ENCODE measurements around the gene DYDC2.
A peak's percentile ranks its signal among the peaks of the same experiment; 100 is the strongest.

Gene DYDC2

GRCh38 chr10:80372675-80373074 lies 16.1 kb downstream of the DYDC2 start:
- no peak for DNase-seq

GRCh38 chr10:80373502-80373901 lies 16.9 kb downstream of the DYDC2 start:
- DNase-seq: no peak

- no peak for DNase-seq
Observed at GRCh38 chr10:80379701-80380100, 23.1 kb downstream of the DYDC2 start.

GRCh38 chr10:80380185-80380584 lies 23.6 kb downstream of the DYDC2 start:
- no peak for DNase-seq

- DNase-seq: no peak
Observed at GRCh38 chr10:80382989-80383388, 26.4 kb downstream of the DYDC2 start.

GRCh38 chr10:80390740-80391139 lies 34.2 kb downstream of the DYDC2 start:
- DNase-seq: no peak

- no peak for DNase-seq
Observed at GRCh38 chr10:80392250-80392649, 35.7 kb downstream of the DYDC2 start.

- DNase-seq: no peak
Observed at GRCh38 chr10:80394358-80394916, 37.9 kb downstream of the DYDC2 start.

- no peak for DNase-seq
Observed at GRCh38 chr10:80397014-80397413, 40.4 kb downstream of the DYDC2 start.

- no peak for DNase-seq
Observed at GRCh38 chr10:80400136-80400804, 43.7 kb downstream of the DYDC2 start.

- DNase-seq: no peak
Observed at GRCh38 chr10:80405035-80405434, 48.5 kb downstream of the DYDC2 start.

- DNase-seq: peak in 1 of 2 experiments; percentile 16
Observed at GRCh38 chr10:80405626-80406025, 49.0 kb downstream of the DYDC2 start.

- no peak for DNase-seq
Observed at GRCh38 chr10:80406204-80406603, 49.6 kb downstream of the DYDC2 start.

- DNase-seq: peak in 1 of 2 experiments; percentile 9
Observed at GRCh38 chr10:80407812-80408241, 51.2 kb downstream of the DYDC2 start.

GRCh38 chr10:80408242-80409101 lies 51.9 kb downstream of the DYDC2 start, which contains the start of gene PRXL2A:
TSS of gene PRXL2A (plus strand) at chr10:80408551. CDS start at chr10:80420468, 11,917 bp downstream.
- peak; percentile 26 to 29 for DNase-seq

GRCh38 chr10:80409121-80409520 lies 52.5 kb downstream of the DYDC2 start:
- no peak for DNase-seq

GRCh38 chr10:80410122-80410521 lies 53.5 kb downstream of the DYDC2 start:
- DNase-seq: no peak

GRCh38 chr10:80410578-80411145 lies 54.1 kb downstream of the DYDC2 start:
- DNase-seq: no peak

- DNase-seq: peak; percentile 13 to 19
Observed at GRCh38 chr10:80411267-80411668, 54.7 kb downstream of the DYDC2 start.

- no peak for DNase-seq
Observed at GRCh38 chr10:80411681-80412220, 55.2 kb downstream of the DYDC2 start.

GRCh38 chr10:80412486-80412885 lies 55.9 kb downstream of the DYDC2 start:
- no peak for DNase-seq

GRCh38 chr10:80413271-80413996 lies 56.9 kb downstream of the DYDC2 start:
- DNase-seq: no peak

Data from SHP77 (cell line).